AG10803 (cell line): ENCODE data around the gene PACRG.
"Not testable (repeated sequence)": the region's sequence is repeated elsewhere in the genome, so short reads cannot be mapped to it uniquely, and the experiment has no call there.

Source experiments
- DNase-seq: peaks from one replicate; pipeline ENCODE4 v3.0.0; 2010; ENCODE audit warnings: low read depth
- H3K4me3 ChIP-seq: 2 replicates; pipeline ENCODE4 v1.5.1; 2011; ENCODE audit warnings: mild to moderate bottlenecking, low read length, control low read depth
- CTCF ChIP-seq: conservative IDR thresholded peaks from 2 replicates; pipeline ENCODE4 v1.5.1; 2011; ENCODE audit warnings: mild to moderate bottlenecking, low read length, control low read depth, inconsistent platforms

PACRG gene

GRCh38 chr6:162973980-162974379 lies 246.2 kb downstream of the PACRG start:
- H3K4me3 ChIP-seq: no peak overlapping the region
- no peak for TF ChIP-seq CTCF
- peak; percentile 27 for DNase-seq

- TF ChIP-seq CTCF: no peak
- no peak for DNase-seq
Observed at GRCh38 chr6:162974685-162975084, 246.9 kb downstream of the PACRG start.

GRCh38 chr6:162976141-162976540 lies 248.4 kb downstream of the PACRG start:
- TF ChIP-seq CTCF: no peak
- DNase-seq: no peak

More at GRCh38 chr6:162974685-162975084, 246.9 kb downstream of the PACRG start:
- H3K4me3 ChIP-seq: no peak overlapping the region

GRCh38 chr6:162983234-162983633 lies 255.5 kb downstream of the PACRG start:
- DNase-seq, H3K4me3 ChIP-seq: not testable (repeated sequence)

More at GRCh38 chr6:162976141-162976540, 248.4 kb downstream of the PACRG start:
- H3K4me3 ChIP-seq: no peak overlapping the region

GRCh38 chr6:162998777-162999176 lies 271.0 kb downstream of the PACRG start:
- TF ChIP-seq CTCF: no peak
- no peak for DNase-seq
- no peak overlapping the region for H3K4me3 ChIP-seq

- TF ChIP-seq CTCF: no peak
- no peak overlapping the region for H3K4me3 ChIP-seq
- peak; percentile 85 for DNase-seq
Observed at GRCh38 chr6:162999575-163000285, 272.0 kb downstream of the PACRG start.

- no peak for DNase-seq
- no peak for TF ChIP-seq CTCF
- no peak overlapping the region for H3K4me3 ChIP-seq
Observed at GRCh38 chr6:163001330-163001729, 273.6 kb downstream of the PACRG start.
